ENCODE data around the gene OR4C12.
"Not testable (repeated sequence)": the region's sequence is repeated elsewhere in the genome, so short reads cannot be mapped to it uniquely, and the experiment has no call there.

The OR4C12 gene

DNA sequence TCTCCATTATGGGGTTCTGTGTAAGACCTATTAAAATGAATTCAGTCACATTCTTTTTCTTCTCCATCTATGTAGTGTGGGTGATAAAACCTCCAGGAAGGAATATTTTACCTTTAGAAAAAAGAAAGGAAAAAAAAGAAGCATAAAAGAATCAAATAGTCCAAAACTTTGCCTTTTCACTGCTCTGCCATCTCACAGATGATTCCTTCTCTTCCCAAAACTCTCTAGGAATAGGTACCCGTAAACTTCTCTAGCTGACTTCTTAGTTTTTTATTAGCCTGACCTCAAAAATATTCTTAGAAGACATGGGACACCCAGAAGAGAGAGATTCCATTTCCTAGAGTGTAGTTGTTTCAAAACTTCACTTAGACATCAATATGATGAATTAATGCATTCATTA, at the start of gene OR4C12:
Gene OR4C12 (minus strand): TSS at position 101 of the 400 bp plus-strand sequence. CDS start 34 bp downstream, at position 67.
- not testable (repeated sequence) for H3K27ac ChIP-seq

DNA sequence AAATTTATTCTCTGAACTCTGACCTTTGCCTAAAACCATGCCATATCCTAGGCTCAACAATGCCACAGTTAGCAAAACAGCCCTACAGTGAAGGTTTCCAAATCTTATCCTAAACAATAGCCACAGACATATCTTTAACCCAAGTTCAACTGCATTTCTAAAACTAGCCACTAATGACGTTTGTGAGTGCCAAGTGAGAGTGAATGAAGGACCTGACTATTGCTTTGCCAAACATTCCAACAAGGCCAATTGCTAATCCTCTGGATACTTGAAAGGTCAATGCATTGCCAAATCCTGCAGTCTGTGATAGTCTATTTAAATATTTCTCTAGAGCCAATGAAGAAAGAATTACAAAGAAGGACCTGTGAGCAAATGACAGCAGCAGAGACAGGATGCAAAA, 47.9 kb upstream of the OR4C12 start:
- TF ChIP-seq CTCF (conservative IDR thresholded peaks at IDR 0.05) = no peak
- H3K27ac ChIP-seq = no peak overlapping the region

- peak; percentile 74 for TF ChIP-seq CTCF (conservative IDR thresholded peaks at IDR 0.05)
- H3K27ac ChIP-seq = no peak overlapping the region
Measured at GRCh38 chr11:49995565-49995964, 13.2 kb upstream of the OR4C12 start.

DNA sequence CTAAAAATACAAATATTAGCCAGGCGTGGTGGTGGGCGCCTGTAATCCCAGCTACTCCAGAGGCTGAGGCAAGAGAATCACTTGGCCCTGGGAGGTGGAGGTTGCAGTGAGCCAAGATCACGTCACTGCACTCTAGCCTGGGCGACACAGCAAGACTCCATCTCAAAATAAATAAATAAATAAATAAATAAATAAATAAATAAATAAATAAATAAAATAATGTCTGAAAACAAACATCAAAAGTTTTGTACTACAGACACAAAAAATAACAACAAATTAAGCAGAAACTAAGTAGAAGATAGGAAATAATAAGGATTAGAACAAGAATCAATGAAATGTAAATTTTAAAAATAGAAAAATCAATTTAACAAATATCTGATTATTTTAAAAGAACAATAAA, 8.9 kb downstream of the OR4C12 start:
- not testable (repeated sequence) for H3K27ac ChIP-seq

- no peak for TF ChIP-seq CTCF (conservative IDR thresholded peaks at IDR 0.05)
- no peak within 1 kb of the TSS for H3K27ac ChIP-seq
Measured at GRCh38 chr11:49952091-49952490, 30.2 kb downstream of the OR4C12 start, which contains the start of gene OR4C13. OR4C13 (plus strand) TSS chr11:49952391; CDS start chr11:49952423, 32 bp downstream.

GRCh38 chr11:49948701-49949100, 33.6 kb downstream of the OR4C12 start:
- not testable (repeated sequence) for H3K27ac ChIP-seq

Data from VCaP (cell line).